Neuron (in vitro differentiated cells): ENCODE data around the gene VLDLR.
"Not testable (repeated sequence)": the region's sequence is repeated elsewhere in the genome, so short reads cannot be mapped to it uniquely, and the experiment has no call there.

Experiments
- H2AFZ ChIP-seq: one replicate; pipeline ENCODE4 v1.6.1; 2013; ENCODE audit warnings: low read depth, mild to moderate bottlenecking, inconsistent platforms, low read length, moderate library complexity
- H3K27me3 ChIP-seq: one replicate; pipeline ENCODE4 v1.6.1; 2013; ENCODE audit warnings: low read length; ENCODE audit not compliant: insufficient read depth
- H3K36me3 ChIP-seq: one replicate; pipeline ENCODE4 v1.6.1; 2013; ENCODE audit warnings: low read length; ENCODE audit not compliant: insufficient read depth
- H3K4me1 ChIP-seq: one replicate; pipeline ENCODE4 v1.6.1; 2013; ENCODE audit warnings: low read length; ENCODE audit not compliant: insufficient read depth
- H3K4me3 ChIP-seq: 2 replicates; pipeline ENCODE4 v1.5.1; 2013; ENCODE audit warnings: mild to moderate bottlenecking, low read length, moderate library complexity
- H3K9me3 ChIP-seq: one replicate; pipeline ENCODE4 v1.6.1; 2013; ENCODE audit warnings: low read length

VLDLR gene

DNA sequence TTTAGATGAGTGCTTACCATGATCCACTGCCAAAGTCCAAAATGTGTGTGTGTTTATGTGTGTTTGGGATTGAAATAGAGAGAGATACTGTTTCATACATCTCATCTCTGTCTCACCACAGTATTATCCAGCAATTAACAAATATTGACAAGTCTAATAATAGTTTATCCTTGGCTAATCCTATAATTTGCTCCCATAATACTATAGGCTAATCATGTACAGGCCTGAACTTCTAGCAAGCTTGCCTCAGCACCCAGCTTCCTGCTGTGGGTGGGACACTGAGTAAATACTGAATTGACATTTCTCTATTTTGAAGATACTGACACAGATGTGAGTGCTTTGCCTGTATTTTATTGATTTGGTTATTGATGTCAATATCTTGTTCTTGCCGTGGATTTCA lies 60.4 kb downstream of the VLDLR start:
- Histone ChIP-seq H3K27me3 (no peaks in the 10 kb centered on the region), H3K4me1 (no peaks in the 10 kb centered on the region), H3K36me3 (no peaks in the 10 kb centered on the region), H3K9me3 (no peaks in the 10 kb centered on the region), H2AFZ (no peak overlapping the region), H3K4me3 (no peak overlapping the region)

DNA sequence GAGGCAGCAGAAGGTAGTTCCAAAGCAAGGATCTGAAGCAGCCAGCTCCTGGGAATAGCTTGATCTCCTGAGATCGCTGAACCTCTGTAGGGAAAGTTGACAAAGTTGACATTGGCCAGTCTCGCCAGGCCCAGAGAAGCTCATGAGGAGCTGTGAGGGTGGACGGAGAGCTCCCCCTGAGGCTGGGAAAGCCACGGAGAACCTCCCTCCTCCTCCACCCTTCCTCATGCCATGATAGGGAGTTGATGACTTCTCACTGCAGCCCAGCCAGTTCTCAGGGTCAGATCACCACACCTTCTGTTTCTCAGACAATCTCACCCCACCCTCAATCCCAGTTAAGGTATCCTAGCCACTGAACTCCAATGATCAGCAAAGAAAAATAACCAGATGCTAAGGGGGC lies 65.3 kb downstream of the VLDLR start:
- Histone ChIP-seq H3K4me1 (no peaks in the 10 kb centered on the region), H3K9me3 (no peaks in the 10 kb centered on the region), H3K27me3 (no peaks in the 10 kb centered on the region), H3K4me3 (no peak overlapping the region), H2AFZ (no peak overlapping the region), H3K36me3 (no peaks in the 10 kb centered on the region)

GRCh38 chr9:2688636-2689035 lies 67.0 kb downstream of the VLDLR start:
- H3K9me3 ChIP-seq: no peaks in the 10 kb centered on the region
- no peaks in the 10 kb centered on the region for H3K4me1 ChIP-seq
- no peak overlapping the region for H2AFZ ChIP-seq
- no peaks in the 10 kb centered on the region for H3K27me3 ChIP-seq
- H3K36me3 ChIP-seq: no peaks in the 10 kb centered on the region
- no peak overlapping the region for H3K4me3 ChIP-seq

- Histone ChIP-seq H3K27me3 (no peaks in the 10 kb centered on the region), H2AFZ (no peak overlapping the region), H3K4me1 (no peaks in the 10 kb centered on the region), H3K36me3 (no peaks in the 10 kb centered on the region), H3K4me3 (no peak overlapping the region), H3K9me3 (no peaks in the 10 kb centered on the region)
These were observed 69.6 kb downstream of the VLDLR start for GRCh38 chr9:2691212-2691611.

GRCh38 chr9:2691626-2692025 lies 70.0 kb downstream of the VLDLR start:
- H3K27me3 ChIP-seq: no peaks in the 10 kb centered on the region
- no peak overlapping the region for H2AFZ ChIP-seq
- H3K4me3 ChIP-seq: no peak overlapping the region
- no peaks in the 10 kb centered on the region for H3K9me3 ChIP-seq
- H3K36me3 ChIP-seq: no peaks in the 10 kb centered on the region
- H3K4me1 ChIP-seq: no peaks in the 10 kb centered on the region

GRCh38 chr9:2693056-2693455 lies 71.5 kb downstream of the VLDLR start:
- Histone ChIP-seq H3K4me3 (no peak overlapping the region), H3K4me1 (no peaks in the 10 kb centered on the region), H3K27me3 (no peaks in the 10 kb centered on the region), H3K9me3 (no peaks in the 10 kb centered on the region), H3K36me3 (no peaks in the 10 kb centered on the region), H2AFZ (no peak overlapping the region)

DNA sequence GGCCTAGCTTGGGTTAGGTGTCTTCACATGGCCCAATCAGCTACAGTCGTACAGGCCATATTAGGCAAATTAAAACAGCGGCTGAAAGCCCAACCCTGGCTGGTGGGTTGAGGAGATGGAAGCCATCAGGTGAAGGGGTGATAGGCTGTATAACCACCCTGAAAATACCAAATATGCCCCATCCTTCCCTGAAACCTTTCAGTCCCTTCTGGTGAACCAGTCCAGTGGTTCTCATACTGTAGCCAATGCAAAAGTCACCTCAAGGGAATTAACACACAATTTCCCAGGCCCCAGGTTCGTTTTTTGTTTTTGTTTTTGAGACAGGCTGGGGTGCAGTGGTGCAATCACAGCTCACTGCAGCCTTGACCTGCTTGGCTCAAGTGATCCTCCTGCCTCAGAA lies 75.9 kb downstream of the VLDLR start:
- Histone ChIP-seq H3K27me3 (no peaks in the 10 kb centered on the region), H2AFZ (no peak overlapping the region)

DNA sequence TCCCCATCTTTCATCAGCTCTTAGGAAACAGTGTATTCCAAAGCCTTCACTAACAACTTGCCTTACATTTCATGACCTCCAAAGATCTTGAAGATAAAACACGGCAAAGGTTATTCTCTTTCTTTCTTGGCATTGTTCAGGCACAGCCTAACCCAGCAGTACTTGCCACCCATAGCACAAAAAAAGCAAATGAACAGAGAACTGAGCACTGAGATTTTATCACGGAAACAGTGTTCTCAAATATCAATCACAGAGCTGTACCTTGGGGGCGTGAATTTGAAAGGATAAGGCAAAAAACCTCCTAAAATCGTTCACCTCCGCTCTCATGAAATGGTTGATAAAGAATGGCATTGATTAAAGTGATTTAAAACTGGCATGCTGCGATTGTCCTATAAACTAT lies 78.8 kb downstream of the VLDLR start:
- no peak overlapping the region for H2AFZ ChIP-seq
- peaks cover 12% of the 10 kb centered on the region for H3K4me1 ChIP-seq
- H3K27me3 ChIP-seq: no peaks in the 10 kb centered on the region
- H3K4me3 ChIP-seq: no peak overlapping the region
- H3K36me3 ChIP-seq: no peaks in the 10 kb centered on the region
- no peaks in the 10 kb centered on the region for H3K9me3 ChIP-seq

More for the DNA sequence above, 75.9 kb downstream of the VLDLR start:
- Histone ChIP-seq H3K9me3 (no peaks in the 10 kb centered on the region), H3K4me3 (no peak overlapping the region), H3K4me1 (peaks cover 12% of the 10 kb centered on the region), H3K36me3 (no peaks in the 10 kb centered on the region)

DNA sequence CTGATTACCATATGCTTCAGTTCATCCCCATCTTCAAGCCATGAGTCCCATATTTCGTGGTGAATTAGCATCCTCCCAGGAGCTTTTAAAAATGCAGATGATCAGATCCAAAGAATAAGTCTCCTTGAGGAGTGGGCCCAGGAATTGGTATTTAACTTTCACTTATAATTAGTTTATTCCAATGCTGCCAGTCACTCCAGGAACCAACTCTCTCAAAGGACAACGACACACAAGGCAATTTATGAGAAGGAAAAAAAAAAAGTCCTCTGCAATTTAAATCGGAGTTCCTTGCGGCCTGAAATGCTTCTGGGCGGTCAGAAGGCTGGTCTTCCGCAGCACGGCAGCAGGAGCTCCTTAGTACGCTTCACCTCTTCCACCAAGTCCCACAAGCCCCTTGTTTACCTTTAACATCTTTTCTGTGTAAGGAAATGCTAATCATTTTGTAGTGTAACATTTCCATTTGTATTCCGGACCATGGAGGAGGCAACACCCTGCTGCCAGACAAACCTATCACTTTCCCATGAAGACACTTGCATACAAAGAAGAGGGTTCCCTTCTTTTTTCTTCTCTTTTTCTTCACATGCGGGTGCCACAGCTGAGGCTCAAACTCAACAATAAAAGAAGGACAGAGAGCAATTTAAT lies 79.4 kb downstream of the VLDLR start:
- Histone ChIP-seq H2AFZ (no peak overlapping the region), H3K4me1 (peaks cover 12% of the 10 kb centered on the region), H3K4me3 (no peak overlapping the region), H3K36me3 (no peaks in the 10 kb centered on the region), H3K27me3 (no peaks in the 10 kb centered on the region), H3K9me3 (no peaks in the 10 kb centered on the region)

DNA sequence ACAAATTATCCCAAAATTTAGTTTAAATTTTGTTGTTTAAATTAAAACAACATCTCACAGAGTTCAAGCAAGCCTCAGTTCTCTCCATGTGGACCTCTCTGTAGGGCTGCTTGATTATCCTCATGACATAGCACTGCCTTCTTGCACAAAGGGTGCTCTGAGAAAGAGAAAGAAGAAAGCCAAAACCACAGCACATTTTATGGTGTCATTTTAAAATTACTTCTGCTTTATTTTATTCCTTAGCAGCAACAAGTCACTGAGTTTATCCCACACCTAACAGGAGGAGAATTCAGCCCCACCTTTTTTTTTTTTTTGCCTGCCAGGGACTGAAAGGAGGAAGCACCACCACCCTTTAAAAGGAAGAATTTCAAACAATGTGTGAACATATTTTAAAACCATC lies 82.9 kb downstream of the VLDLR start:
- Histone ChIP-seq H3K4me3 (no peak overlapping the region), H3K27me3 (no peaks in the 10 kb centered on the region), H3K36me3 (no peaks in the 10 kb centered on the region), H3K9me3 (no peaks in the 10 kb centered on the region), H3K4me1 (peaks cover 12% of the 10 kb centered on the region), H2AFZ (no peak overlapping the region)

DNA sequence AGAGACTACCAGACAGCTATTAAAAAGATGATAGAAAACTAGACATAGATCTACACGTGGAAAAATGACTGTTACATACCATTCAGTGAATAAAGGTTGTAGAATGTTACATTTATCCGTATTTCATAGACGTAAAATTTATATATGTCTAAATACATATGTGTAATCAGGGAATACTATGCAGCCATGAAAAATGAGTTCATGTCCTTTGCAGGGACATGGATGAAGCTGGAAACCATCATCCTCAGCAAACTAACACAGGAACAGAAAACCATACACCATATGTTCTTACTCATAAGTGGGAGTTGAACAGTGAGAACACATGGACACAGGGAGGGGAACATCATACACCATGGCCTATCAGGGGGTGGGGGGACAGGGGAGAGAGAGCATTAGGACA lies 85.7 kb downstream of the VLDLR start:
- not testable (repeated sequence) for H3K4me3 ChIP-seq, H3K4me1 ChIP-seq, H2AFZ ChIP-seq, H3K27me3 ChIP-seq, H3K36me3 ChIP-seq, H3K9me3 ChIP-seq
